HG03354 (cell line): ENCODE measurements around the gene MED7.
A peak's percentile ranks its signal among the peaks of the same experiment; 100 is the strongest.

Experiments
- ATAC-seq: cut with Tn5 transposase; IDR thresholded peaks from one replicate; pipeline ENCODE4 v1.9.1; 2021; ENCODE audit warnings: mild to moderate bottlenecking; ENCODE audit not compliant: unreplicated experiment, poor library complexity, severe bottlenecking

Gene MED7

GRCh38 chr5:157165261-157165660 is 22.6 kb upstream of the MED7 start:
- no peak for ATAC-seq

DNA sequence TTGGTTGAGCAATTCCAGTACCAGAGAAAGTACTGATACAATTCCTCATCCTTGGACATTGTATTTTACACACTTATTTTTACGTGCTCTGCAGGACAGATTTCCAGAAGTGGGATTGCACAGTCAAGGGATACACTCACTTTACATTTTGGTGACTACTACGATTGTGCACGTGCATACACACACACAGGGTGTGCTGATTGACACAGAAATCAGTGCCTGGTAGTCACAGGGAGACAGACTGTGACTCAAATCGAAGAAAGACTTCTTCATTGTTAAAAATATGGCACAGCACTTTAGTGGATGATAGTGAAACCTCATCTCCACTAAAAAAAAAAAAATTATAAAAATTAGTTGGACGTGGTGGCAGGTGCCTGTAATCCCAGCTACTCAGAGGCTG is 21.9 kb upstream of the MED7 start:
- no peak for ATAC-seq

DNA sequence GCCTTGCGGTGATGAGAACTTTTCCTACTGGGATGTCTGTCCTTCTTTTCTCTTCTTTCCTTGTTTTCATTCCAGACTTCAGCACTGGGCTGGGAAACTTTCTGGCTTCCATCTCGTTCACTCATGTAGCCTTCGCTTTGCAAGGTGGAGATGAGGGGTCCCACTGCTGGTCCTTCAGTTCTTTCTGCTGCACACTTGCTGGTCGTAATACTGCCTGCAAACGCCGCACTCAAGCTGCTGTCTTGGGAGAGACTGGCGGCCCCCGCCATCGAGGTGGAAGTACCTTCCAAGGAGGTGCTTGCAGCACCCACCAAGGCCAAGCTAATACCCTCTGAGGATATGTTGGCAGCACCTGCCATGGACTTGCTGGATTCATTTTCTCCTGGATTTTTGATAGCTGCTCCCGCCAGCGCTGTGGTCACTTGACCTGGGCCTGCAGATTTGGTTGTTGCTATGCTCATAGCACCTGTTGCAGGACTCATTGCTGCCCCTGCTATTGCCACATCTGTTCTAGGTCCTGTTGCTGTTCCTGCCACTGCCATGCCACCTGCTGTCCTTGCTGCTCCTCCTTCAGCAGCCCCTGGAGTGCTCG is 20.4 kb upstream of the MED7 start:
- ATAC-seq: no peak

- ATAC-seq: no peak
Measured at GRCh38 chr5:157161996-157162395, 19.3 kb upstream of the MED7 start.

DNA sequence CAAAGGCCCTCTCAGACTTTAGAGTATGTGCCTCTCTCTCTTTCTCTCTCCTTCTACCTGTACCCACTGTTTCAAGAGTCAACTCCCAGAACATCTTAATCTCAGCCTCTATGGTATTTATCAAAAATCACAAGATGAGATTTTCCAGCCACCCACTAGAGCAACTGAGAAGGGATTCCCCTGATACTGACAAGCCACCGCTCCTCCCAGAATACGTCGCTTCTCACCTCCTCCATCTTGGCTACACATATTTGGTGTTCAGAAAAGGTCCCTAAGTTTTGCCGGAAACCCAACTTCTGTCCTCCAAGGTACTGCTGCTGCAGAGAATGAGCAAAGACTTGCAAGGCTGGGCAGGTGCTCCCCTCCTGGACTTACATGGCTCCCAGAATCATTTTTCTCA is 17.3 kb upstream of the MED7 start:
- no peak for ATAC-seq

DNA sequence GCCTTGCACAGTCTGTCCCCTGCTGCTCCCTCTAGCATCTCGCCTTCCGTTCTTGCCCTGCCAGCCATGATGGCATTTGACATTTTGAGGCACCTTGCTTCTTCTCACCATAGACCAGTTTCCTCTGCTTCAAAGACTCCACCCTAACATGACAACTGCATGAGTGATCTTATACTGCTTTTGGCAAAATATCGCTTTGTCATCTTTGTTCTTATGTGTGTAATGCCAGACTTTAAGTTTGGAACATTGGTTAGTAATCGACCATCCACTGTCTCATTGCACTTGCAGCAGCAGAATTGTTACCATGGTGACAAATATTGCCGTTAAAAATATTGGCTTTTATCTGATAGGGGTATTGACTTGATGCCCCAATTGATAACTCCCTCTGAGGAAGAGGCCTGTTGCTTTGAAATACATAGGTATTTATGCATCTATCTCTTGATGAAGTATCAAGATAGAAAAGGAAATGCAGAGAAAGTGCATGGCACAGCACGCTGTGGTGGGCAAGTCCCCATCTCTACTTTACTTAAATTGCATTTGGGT is 16.6 kb upstream of the MED7 start:
- ATAC-seq: no peak

DNA sequence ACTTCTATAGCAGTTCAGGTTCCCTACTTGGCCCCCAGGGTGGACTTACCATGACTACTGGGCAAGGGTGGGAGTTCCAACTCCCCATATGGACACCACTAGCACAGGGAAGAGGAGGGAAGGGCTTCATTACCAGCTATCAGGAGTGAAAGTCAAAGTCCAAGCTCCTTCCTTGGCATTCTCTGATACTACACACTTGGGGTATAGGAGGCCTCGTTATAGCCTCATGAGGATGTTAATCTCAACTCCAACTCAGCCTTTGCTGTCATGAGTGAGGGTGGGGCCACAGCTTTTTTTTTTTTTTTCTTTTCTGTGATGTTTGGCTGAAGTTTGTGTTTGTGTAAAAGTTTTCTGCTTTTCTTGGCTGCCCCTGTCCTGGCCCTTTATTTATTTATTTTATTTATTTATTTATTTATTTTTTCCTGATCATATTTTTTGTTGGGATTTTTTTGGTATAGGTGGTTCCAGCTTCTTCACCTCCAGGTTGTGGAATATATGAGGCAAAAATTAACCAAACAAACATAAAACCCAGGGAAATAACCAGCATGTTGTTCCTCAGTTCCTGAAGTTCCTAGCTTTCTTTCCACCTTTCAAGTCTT is 14.7 kb upstream of the MED7 start:
- ATAC-seq: no peak

DNA sequence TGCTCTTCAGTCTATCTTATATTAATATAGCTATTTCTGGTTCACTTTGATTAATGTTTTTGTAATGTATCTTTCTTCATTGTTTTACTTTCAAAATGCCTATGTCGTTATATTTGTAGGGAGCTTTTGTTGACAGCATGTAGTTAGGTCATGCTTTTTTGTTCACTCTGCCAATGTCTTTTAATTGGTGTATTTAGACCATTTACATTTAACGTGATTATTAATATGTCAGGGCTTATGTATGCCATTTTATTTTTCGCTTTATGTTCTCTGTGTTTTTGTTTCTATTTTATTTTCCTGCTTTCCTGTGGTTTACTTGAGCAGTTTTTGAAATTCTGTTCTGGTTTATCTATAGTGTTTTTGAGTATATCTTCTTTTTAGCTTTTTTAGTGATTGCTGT is 12.6 kb upstream of the MED7 start:
- no peak for ATAC-seq

DNA sequence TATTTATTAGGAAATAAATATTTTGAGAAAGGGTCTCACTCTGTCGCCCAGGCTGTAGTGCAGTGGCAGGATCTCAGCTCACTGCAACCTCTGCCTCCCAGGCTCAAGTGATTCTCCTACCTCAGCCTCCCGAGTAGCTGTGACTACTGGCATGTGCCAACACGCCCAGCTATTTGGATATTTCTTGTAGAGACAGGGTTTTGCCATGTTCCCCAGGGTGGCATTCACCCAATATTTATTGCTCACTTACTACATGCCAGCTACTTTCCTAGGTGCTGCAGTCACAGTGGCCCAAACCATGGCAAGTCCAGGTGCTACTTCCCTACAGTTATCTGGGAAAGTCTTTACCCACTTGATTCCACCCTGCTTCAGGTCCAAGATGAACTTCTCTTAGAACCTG is 8.3 kb upstream of the MED7 start:
- ATAC-seq: no peak

- ATAC-seq: peak; percentile 87
Measured at GRCh38 chr5:157148734-157149615, 6.3 kb upstream of the MED7 start.

DNA sequence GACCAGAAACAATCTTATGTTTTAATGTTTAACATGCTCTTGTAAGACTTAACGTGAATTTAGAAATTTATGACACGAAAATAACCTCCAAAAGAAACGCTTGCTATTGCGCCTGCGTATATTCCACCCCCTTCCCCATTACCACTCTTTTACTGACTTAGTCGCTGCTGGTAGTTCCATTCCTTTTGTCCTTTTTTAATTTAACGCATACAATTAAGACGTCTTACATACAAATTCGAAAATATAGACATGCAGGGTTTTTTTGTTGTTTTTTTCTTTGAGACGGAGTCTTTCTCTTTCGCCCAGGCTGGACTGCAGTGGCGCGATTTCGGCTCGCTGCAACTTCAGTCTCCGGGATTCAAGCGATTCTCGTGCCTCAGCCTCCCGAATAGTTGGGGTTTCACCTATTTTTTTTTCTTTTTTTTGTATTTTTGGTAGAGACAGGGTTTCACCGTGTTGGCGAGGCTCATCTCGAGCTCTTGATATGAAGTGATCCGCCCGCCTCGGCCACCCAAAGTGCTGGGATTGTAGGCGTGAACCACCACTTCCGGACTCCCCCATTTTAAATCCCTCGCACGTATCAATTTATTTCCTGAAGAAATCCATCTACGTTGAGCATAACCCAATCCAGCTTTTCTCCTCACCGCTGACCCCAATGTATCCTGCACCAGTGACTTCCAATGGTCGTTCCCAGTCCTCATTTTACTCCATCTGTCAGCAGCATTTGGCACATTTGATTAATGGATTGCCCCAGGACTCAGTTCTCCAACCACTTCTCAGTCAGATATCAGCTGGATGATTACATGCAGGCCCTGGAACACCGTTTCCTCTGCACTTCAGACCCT is 684 bp upstream of the MED7 start:
- ATAC-seq: peak; percentile 47

- no peak for ATAC-seq
Measured at GRCh38 chr5:157137691-157138090, 5.0 kb downstream of the MED7 start.

GRCh38 chr5:157132281-157132612 is 10.4 kb downstream of the MED7 start:
- no peak for ATAC-seq

GRCh38 chr5:157130925-157131324 is 11.7 kb downstream of the MED7 start:
- ATAC-seq: no peak

DNA sequence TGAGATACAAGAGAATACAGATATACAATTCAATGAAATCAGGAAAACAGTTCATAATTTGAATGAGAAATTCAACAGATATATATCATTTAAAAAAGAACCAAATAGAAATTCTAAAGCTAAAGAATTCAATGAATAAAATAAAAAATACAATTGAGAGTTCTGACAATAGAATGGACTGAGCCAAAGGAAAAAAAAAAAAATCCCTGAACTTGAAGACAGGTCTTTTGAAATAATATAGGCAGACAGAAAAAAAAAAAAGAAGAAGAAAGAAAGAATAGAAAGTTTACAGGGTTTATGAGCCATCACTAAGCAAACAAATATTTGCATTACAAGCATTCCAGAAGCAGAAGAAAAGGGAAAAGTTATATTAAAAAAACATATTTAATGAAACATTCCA is 21.0 kb downstream of the MED7 start:
- ATAC-seq: no peak

- no peak for ATAC-seq
Measured at GRCh38 chr5:157120102-157120501, 22.6 kb downstream of the MED7 start.

GRCh38 chr5:157116483-157116954 is 26.1 kb downstream of the MED7 start:
- ATAC-seq: peak; percentile 64

DNA sequence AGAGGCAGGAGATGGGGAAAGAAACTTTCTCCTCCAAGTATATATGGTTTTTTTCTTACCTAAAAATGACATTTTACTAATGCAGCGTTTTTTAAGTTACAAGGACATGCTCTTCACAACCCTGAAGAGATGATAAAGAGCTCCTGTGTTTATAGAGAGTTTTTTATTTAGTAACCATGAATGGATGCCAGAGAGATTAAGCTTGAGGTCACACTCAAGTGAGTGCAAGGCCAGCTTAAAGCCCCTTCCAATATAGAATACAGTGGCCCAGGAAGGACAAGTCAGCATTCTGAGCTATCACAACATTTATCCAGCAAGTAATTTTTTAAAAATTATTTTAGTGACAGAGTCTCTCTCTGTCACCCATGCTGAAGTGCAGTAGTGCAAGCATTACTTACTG is 27.2 kb downstream of the MED7 start:
- no peak for ATAC-seq

DNA sequence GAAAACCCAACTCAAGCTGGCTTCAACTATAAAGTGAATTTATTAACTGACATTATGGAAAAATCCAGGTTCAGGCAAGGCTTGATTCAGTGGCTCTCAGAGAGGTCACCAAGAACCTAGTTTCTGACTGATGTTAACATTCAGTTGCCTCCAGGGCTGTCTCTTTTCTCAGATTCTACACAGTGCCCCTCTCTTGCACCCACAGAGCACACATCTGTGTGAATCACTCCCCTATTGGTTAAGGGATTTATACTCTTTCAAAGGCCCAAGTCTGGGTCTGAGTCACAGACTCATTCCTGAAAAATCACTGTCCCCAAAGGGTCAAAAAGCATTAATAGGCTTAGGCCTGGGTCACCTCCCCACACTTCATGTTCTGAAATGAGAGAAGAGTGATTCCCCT is 27.7 kb downstream of the MED7 start:
- ATAC-seq: no peak

DNA sequence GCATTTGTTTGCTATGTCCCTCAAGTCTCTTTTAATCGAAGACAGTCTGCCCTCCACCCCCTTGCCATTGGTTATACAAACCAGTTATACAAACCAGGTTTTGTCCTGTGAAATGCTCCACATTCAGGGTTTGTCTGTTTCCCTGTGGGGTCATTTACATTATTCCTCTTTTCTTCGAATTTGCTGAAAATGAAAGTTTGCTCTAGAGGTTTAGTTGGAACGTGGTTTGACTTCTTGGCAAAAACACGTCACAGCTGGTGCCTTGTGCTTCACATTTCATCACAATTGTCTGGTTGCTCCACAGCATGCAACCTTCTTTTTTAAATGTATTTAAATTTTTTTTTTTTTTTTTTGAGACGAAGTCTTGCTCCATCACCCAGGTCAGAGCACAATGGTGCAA is 29.7 kb downstream of the MED7 start:
- ATAC-seq: no peak
